GM12872 (cell line): ENCODE data around the gene IL17B.

ENCODE experiments used
- TF ChIP-seq, protein P1 (sequence below): IDR thresholded peaks from 3 replicates; pipeline ENCODE4 v1.5.1; 2011; ENCODE audit warnings: low read depth, mild to moderate bottlenecking, low read length, moderate library complexity; ENCODE audit not compliant: insufficient read depth

IL17B gene

DNA sequence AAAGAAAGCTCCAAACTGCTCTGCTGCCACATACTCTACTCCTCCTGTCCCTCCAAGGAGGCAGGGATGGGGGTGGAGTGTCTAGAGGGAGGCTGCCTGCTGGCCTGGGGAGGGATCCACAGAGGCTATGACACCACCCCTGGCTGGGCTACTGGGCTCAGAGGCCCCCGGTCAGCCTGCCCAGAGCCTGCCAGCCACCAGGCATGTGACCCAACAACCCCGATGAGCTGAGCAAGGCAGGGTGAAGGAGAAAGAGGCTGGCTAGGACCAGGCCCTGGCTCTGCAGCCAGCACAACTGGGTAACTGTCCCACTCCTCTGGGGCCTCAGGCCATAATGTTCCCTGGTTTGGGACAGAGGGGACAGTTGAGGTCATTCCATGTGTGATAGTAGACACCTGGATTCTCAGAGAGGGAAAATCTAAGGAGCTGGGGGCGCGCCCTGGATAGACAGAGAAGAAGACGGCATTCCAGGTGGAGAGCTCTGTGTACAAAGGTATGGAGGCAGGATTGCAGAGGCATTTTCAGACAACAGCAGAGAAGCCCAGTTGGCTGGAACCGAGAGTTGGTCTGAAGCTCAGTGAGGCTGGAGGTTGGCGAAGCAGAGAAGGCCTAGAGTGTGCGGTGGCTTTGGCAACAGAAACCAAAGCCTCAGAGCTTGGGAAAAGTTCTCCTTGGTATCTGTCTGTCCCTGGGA is 33.8 kb upstream of the IL17B start:
- TF ChIP-seq, protein P1, sequence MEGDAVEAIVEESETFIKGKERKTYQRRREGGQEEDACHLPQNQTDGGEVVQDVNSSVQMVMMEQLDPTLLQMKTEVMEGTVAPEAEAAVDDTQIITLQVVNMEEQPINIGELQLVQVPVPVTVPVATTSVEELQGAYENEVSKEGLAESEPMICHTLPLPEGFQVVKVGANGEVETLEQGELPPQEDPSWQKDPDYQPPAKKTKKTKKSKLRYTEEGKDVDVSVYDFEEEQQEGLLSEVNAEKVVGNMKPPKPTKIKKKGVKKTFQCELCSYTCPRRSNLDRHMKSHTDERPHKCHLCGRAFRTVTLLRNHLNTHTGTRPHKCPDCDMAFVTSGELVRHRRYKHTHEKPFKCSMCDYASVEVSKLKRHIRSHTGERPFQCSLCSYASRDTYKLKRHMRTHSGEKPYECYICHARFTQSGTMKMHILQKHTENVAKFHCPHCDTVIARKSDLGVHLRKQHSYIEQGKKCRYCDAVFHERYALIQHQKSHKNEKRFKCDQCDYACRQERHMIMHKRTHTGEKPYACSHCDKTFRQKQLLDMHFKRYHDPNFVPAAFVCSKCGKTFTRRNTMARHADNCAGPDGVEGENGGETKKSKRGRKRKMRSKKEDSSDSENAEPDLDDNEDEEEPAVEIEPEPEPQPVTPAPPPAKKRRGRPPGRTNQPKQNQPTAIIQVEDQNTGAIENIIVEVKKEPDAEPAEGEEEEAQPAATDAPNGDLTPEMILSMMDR, result no peak

DNA sequence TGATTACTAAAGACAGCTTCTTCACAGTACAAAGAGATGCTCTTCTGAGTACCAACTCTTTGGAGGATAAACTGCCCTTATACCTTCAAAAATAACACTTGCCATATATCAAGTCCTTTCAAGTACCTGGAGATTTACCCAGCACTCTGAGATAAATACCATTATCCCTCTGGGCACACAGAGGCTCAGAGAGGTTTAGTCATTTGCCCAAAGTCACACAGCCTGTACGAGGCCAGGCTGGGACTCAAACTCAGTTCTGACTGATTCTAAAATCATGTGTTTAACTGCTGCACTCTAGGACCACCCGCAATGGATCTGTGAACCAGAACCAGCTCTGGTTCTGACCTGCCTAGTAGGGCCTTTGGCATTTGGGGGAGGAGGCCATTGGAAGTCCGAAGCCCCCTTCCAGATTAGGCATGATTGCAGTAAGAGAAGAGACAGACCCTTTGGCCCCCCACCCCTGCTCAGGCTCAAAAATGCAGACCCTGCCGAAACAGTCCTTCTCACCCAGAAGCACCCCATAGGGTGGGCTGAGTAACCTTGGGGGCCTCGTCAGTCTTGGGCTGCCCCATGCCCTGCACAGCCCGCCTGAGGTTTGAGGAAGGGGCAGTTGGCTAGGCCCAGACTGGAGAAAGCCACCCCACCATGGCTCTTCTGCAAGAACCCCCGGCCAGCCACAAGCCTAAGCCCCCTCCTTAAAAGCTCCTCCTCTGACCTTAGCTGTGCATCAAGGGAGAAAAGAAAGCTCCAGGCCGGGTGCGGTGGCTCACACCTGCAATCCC is 32.8 kb upstream of the IL17B start:
- TF ChIP-seq, protein P1, result no peak

DNA sequence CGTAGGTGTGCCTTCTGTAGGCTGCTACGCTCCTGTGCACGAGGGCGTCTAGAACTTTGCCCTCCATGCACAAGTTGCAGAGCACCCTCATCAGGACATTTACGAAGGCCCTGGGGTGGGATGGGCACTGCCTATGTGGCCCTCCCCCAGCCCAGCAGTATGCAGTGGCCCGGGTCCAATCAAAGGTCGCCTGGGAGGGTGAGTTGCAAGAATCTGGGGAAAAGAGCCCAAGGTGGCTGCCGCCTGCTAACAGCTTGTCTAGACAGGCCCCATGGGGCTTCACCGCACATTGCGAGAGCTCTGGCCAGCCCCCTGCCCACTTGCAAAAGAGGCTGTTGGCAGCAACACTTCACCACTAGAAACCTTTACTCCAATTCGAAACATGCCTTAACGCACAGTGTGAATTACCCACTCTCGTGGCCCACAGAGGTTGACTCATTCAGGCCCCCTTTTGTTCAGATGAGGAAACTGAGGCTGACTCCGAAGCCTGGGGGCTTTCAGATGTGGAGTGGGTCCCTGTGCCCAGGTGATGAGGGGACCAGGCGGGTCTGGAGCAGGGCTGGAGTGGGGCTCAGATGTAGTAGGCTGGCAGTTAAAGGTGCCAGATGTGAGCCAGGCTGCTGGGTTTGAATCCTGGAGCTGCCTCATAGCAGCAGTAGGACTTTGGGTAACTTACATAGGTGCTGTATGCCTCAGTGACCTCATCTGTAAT is 31.8 kb upstream of the IL17B start:
- TF ChIP-seq, protein P1, result no peak

DNA sequence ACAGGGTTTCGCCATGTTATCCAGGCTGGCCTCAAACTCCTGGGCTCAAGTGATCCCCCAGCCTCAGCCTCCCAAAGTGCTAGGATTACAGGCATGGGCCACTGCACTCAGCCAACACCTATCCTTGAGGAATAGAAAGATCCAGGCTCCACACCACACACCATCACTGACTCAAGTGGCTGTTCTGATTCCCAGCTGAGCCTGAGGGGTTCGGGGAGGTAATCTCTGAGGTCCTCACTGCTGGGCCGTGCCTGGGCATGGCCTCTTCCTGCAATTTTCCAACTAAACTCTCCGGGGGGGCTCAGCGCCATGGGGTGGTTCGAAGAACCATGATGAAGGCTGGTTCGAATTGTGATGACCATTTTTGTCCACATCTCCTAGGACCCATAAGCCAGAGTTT is 31.0 kb upstream of the IL17B start:
- TF ChIP-seq, protein P1, result no peak

GRCh38 chr5:149409268-149409948 is 30.3 kb upstream of the IL17B start:
- TF ChIP-seq, protein P1, result no peak

DNA sequence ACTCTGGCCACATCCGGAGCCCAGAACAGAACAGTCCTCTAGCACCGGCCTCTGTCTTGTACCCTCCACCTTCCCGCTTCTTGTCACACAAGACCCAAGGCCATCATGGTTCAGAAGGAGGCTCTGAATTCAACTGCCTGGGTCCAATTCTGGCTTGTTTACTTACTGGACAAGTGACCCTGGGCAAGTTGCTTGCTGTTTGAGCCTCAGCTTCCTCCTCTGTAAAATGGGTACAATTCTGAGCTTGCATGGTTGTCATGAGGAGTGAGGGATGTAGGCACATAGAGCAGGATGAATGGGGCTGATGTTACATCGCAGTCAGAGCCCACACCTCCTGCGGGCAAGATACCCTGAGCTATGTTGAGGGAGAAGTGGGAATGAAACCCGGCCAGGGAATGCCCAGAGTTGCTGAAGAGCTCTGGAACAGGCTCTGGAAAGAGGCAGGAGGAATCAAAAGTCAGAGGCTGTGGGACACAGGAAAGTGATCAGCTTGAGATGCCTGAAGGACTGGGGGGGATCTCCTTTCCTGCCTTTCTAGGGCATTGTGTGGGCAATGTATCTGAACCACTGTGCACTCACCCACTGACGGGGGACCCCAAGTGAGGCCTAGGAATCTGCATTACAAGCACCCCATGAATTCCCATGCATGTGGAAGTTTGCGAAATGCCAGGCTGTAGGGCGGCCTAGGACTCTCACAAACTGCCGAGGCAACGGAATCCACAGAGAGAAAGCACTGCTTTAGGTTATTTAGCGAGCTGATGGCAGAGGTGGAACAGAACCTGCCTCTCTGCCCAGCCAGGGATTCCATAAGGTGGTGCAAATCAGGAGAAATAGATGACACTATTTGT is 29.4 kb upstream of the IL17B start:
- TF ChIP-seq, protein P1, result no peak
